Muscle of leg (tissue), 11 donors: Measurements from ENCODE around the gene CCRL2. TPM values are rescaled to one million over a fixed set of nuclear protein-coding genes. Genes with fewer than 3 reads are reported as not detected.

Source experiments
- DNase-seq: peaks from one replicate; pipeline ENCODE4 v3.0.0; 2013
- H3K27ac ChIP-seq: one replicate; pipeline ENCODE4 v1.5.1; 2013; ENCODE audit warnings: mild to moderate bottlenecking, low read length, control low read depth
- H3K27me3 ChIP-seq: one replicate; pipeline ENCODE4 v1.6.1; 2013; ENCODE audit warnings: low read length; ENCODE audit not compliant: control insufficient read depth, insufficient read depth
- H3K36me3 ChIP-seq: one replicate; pipeline ENCODE4 v1.6.1; 2013; ENCODE audit warnings: low read length; ENCODE audit not compliant: control insufficient read depth, insufficient read depth
- H3K4me1 ChIP-seq: one replicate; pipeline ENCODE4 v1.6.1; 2013; ENCODE audit warnings: low read length; ENCODE audit not compliant: control insufficient read depth, insufficient read depth
- H3K4me3 ChIP-seq: one replicate; pipeline ENCODE4 v1.5.1; 2013; ENCODE audit warnings: low read length, control low read depth
- H3K9me3 ChIP-seq: replicated peaks from 2 replicates; pipeline ENCODE4 v1.6.1; 2013; ENCODE audit warnings: low read depth, low read length; ENCODE audit not compliant: control insufficient read depth
- WGBS: methylation state at CpG from one replicate; pipeline ENCODE4 v1.1.5; 2013; ENCODE audit warnings: missing lambda C conversion rate; ENCODE audit not compliant: insufficient coverage; 5-methylcytosine and 5-hydroxymethylcytosine counted together
- polyA plus RNA-seq, 8 donors: library from polyadenylated mRNA; unstranded; fragments of 120-200 nt; gene quantifications; one replicate each; pipeline versions ENCODE4 v1.2.1 to v1.2.3, GENCODE V29; 2013; ENCODE audit warnings: inconsistent platforms in 1 of 8, low replicate concordance in 1 of 8; ENCODE audit not compliant: insufficient read length in 8 of 8, insufficient read depth in 1 of 8
- total RNA-seq: library from RNA; stranded (reverse); fragments of 120-200 nt; gene quantifications from one replicate; pipeline ENCODE4 v1.2.4, GENCODE V29; 2013

The CCRL2 gene
- total and polyA plus RNA-seq, 9 donors = 0.36 to 1.4 (median 0.57) TPM

DNA sequence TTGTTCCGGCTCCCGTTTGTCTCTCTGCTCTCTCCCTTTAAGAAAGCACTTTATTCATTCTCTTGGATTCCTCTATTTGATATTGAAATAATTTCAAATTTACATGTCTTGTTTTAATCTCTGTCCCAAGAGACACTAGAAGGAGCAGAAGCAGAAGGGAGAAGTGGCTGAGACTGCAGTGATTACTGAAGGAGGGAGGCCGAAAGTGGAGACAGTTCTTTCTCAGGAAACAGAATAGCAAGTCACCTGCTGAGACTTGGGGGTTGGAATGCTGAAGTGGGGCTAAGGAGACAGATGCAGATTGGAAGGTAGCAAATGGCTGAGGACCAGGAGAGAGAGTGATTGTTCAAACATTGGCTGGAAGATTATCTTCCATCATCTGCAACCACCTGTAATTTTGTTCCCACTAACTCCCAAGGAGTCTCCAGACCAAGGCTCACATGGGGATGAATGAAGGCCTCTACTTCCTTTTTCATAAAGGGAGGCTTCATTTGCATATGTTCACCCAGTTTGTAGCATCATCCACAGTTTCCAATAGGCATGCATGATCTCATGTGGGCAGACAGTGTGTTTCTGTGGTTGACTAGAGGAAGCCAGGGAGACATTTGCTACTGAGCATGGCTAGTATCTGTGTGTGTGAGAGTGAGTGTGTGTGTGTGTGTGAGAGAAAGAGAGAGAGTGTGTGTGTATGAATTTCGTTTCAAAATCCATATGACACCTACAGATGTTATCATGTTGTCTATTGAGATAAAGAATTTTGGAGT lies 33.7 kb downstream of the CCRL2 start:
- H3K36me3 ChIP-seq = no peaks in the 10 kb centered on the region
- H3K27me3 ChIP-seq = no peaks in the 10 kb centered on the region
- no peak overlapping the region for H3K4me3 ChIP-seq
- no peaks in the 10 kb centered on the region for H3K9me3 ChIP-seq
- no peaks in the 10 kb centered on the region for H3K4me1 ChIP-seq
- H3K27ac ChIP-seq = no peak overlapping the region
- WGBS = 73% methylated on average over 1 of the region's 4 CpGs
- DNase-seq = no peak

DNA sequence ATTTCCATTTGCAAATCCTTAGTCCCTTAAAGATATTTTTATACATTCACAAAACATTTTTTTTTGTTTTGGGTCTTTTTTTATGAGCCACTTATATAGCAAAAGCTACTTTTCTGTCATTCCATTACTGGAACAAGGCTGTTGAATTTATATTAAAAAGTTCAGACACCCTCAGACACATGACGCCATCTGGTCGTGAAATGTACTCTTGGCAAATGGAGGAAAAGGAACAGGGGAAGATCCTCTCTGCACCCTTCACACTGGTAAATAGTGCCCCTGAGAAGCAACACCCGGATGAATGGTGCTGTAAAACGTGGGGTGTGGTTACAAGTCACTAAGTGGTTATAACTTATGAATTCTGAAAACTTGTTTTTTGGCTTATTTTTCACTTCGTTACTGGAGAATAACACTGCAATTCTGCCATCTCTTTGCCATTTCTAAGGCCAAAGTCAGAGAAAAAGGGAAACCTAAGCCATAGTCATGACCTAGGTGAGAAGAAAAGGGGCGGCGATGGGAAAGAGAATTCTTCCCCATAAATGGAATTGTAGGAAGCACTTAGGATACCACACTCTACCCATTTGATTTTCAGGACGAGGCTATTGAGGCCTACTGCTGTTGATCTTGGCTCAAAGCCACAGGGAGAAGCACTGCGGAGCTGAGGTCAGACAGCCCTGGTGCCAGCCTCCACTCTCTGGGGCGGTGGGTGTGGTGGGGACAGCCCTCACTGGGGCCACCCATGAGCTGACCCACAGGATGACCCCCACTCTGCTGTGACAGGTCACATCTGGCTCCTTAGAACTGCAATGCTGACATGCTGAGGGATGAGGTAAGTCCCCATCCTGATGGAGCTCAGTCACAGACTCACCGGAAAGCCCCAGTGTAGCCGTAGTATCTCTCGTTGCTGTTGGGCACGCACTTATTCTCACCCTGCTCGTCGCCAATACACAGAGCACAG lies 35.8 kb downstream of the CCRL2 start:
- Histone ChIP-seq H3K27ac (no peak overlapping the region), H3K4me3 (no peak overlapping the region), H3K9me3 (no peaks in the 10 kb centered on the region), H3K36me3 (no peaks in the 10 kb centered on the region), H3K27me3 (no peaks in the 10 kb centered on the region), H3K4me1 (no peaks in the 10 kb centered on the region)
- 92% methylated on average over 7 of the region's 16 CpGs for WGBS
- no peak for DNase-seq

DNA sequence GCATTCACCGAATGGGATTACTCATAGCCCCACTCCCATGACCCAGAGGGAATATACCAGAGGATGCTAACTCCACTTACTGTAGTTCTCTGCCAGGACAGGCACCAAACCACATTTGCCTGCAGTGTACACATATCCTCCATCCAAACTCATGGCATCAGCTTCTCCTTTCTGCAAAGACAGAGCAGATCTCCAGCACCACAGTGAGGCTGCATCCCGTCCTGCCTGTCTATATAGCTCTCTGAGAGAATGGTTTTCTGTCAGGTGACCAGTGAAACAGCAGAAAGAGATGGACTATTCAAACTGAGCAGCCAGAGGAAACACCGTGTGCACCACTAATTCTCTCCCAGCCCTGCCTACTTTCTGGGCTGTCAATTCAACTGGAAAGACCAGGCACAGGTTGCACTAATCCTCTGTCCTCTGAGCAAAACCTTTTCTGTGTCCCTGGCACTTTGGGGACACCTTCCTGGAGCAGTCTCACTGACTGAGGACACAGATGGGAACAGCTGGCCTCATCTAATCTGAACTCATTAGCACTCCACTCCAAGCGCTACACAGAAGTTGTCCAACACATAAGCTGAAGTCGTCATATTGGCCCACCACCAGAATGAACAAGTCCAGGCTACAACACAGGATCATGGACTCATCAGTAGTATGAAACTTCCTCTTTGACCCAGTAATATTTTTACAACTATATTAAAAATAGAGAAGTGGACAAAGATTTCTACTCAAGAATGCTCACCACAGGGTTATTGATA lies 40.3 kb downstream of the CCRL2 start:
- 52% methylated on average over 3 of the region's 5 CpGs for WGBS
- Histone ChIP-seq H3K27ac (no peak overlapping the region), H3K9me3 (no peaks in the 10 kb centered on the region), H3K27me3 (no peaks in the 10 kb centered on the region), H3K4me1 (no peaks in the 10 kb centered on the region), H3K4me3 (no peak overlapping the region), H3K36me3 (no peaks in the 10 kb centered on the region)
- peak; percentile 50 for DNase-seq

DNA sequence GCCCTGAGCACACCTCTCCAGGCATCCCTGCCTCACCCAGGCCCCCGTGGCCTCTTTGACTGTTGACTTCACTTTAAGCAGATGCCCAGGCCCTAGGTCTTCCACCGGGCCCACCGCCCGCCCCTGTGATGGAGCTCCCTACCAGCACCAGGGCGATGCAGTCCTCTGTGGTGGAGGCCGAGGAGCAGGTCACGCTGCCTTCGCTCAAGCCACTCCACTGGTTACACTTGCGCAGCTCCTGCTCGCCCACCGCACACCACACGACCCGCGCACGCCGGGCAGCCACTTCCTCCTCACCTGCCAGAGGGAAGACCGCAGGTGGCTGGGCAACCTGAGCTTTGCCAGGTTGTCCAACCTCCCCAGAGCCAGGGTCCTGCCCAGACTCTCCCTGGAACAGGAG lies 41.7 kb downstream of the CCRL2 start:
- no peak overlapping the region for H3K27ac ChIP-seq
- WGBS = 91% methylated on average over 17 of the region's 17 CpGs
- no peaks in the 10 kb centered on the region for H3K36me3 ChIP-seq
- no peak for DNase-seq
- H3K9me3 ChIP-seq = no peaks in the 10 kb centered on the region
- H3K4me3 ChIP-seq = no peak overlapping the region
- H3K27me3 ChIP-seq = no peaks in the 10 kb centered on the region
- no peaks in the 10 kb centered on the region for H3K4me1 ChIP-seq

DNA sequence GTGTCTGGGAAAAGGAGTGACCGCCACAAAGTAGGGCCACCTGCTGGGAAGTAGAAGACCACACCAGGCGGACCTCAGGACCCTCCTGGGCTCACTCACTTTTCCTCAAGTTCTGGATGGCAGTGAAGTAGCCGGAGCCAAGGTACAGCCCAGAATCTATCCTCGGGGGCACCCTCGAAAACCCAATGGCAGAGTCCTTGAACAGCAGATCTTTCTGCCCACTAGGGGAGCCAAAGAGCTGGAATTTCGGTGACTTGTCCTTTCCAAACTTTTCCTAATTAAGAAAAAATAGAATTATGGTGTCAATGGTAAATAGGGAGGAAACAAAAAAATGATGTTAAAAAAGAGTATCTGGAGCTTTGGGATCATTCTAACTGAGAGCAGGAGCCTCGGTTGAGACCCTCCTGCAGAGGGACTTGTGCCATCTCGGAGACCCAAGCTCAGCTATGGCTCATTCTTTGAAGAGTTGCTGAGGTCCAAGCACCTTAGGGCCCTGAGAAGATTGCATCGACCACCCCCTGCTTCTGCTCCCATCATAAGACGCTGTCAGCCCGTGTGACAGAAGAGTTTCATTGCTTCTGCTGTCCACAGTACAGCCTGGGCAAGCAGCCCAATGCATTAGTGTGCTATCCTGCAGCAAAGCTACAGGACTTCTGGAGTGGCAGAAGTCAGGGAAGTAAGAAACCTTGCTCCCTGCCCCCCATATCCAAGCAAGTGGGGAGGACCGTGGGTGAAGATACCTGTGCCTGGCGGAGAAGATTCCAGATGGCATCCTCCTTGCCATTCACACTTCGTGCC lies 42.9 kb downstream of the CCRL2 start:
- Histone ChIP-seq H3K4me1 (no peaks in the 10 kb centered on the region), H3K27me3 (no peaks in the 10 kb centered on the region), H3K4me3 (no peak overlapping the region), H3K9me3 (no peaks in the 10 kb centered on the region), H3K36me3 (no peaks in the 10 kb centered on the region), H3K27ac (no peak overlapping the region)
- DNase-seq = no peak
- 72% methylated on average over 9 of the region's 14 CpGs for WGBS

DNA sequence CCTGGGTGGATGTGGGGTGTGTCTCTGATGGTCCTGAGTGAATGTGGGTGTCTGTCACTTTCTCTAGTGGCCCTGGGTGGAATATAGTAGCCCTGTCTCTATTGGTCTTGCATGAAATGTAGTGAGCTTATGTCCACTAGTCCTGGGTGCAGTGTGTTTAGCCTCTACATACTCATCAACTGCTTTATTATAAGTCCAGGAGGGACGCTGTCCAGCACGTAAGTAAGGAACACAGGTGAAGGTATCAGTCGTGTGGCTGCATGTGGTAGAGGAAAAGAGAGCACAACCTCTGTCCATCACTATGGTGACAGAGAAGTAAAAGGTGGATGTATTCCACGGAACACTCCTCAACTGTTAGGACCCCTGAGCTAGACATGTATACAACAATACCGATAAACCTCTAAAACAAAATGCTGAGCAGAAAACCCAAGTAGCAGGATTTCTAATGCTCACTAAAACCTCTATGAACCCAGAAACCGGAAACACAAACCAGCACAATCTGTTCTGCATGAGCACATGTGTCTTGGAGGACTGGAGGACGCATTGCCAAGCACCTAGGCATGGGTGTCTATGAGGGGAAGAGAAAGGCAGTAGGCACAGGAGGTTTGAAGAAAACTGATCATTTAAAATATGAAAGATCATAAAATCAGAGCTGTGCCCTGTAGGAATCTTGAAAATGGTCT lies 46.6 kb downstream of the CCRL2 start:
- Histone ChIP-seq H3K4me1 (no peaks in the 10 kb centered on the region), H3K4me3 (no peak overlapping the region), H3K27me3 (peaks cover 4% of the 10 kb centered on the region), H3K36me3 (no peaks in the 10 kb centered on the region), H3K9me3 (no peaks in the 10 kb centered on the region), H3K27ac (no peak overlapping the region)
- WGBS = 75% methylated on average over 1 of the region's 7 CpGs
- DNase-seq = no peak

DNA sequence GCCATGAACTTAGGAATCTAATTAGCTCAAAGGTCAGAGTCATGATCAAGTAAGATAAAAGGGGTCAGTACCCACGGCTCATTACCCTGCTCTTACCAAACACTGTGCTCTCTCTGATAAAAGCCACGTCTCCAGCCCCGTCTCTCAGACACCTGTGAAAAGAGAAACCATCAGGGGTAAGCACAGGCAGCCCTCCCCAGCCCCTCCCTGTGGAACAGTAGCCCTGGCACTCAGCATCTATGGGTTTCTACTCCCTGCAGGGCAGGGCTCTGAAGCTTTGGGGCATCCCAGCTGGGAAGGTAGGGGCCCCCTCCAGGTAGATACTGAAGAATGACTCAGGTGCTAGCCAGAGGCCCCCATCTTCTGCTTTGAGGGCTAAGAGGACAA lies 47.1 kb downstream of the CCRL2 start:
- Histone ChIP-seq H3K4me1 (no peaks in the 10 kb centered on the region), H3K4me3 (no peak overlapping the region), H3K27ac (no peak overlapping the region), H3K27me3 (peaks cover 4% of the 10 kb centered on the region), H3K9me3 (no peaks in the 10 kb centered on the region), H3K36me3 (no peaks in the 10 kb centered on the region)
- no peak for DNase-seq
- 36% methylated on average over 2 of the region's 3 CpGs for WGBS

DNA sequence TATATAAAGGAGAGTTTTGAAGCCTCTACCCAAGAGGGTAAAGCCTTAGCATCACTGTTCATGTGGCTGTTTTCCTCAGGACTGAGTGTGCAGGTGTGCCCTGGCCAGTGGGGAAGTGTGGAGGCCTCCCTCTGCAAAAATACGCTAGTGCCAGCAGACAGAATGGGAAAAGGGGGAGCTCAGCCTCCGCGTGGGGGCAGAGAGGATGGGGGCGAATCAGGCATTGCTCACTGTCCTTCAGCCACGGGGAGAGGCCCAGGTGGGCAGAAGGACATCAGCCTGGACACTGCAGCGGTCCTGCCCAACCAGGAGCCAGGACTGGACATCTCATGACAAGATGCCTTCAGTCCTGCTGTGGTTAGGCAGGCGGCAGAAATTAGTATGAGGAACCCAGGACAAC lies 47.5 kb downstream of the CCRL2 start:
- Histone ChIP-seq H3K4me3 (no peak overlapping the region), H3K36me3 (no peaks in the 10 kb centered on the region), H3K4me1 (no peaks in the 10 kb centered on the region), H3K9me3 (no peaks in the 10 kb centered on the region), H3K27me3 (peaks cover 4% of the 10 kb centered on the region), H3K27ac (no peak overlapping the region)
- no peak for DNase-seq
- WGBS = 85% methylated on average over 6 of the region's 7 CpGs
